Measurements from ENCODE around the gene TMEM181. TPM values are rescaled to one million over a fixed set of nuclear protein-coding genes. Genes with fewer than 3 reads are reported as not detected.

The TMEM181 gene
- total RNA-seq, 6 experiments from 2014 or later = 11.3 to 14.0 (median 12.5) TPM

GRCh38 chr6:158625881-158626305 is 66.0 kb downstream of the TMEM181 start:
- Histone ChIP-seq H3K27ac (no peak overlapping the region), H3K9me3 (no peaks in the 10 kb centered on the region), H3K4me1 (peaks cover 0 to 9% (median 2%) of the 10 kb centered on the region in 4 donors), H3K4me3 (no peak overlapping the region), H3K27me3 (no peaks in the 10 kb centered on the region), H3K36me3 (peaks cover 0 to 7% (median 1%) of the 10 kb centered on the region in 4 donors)
- intact Hi-C loops (cut with DNase I) = no loop called here
- WGBS (ENCODE audit: insufficient coverage, low coverage, low lambda C conversion rate, missing lambda C conversion rate) = 92% methylated on average over 4 of the region's 15 CpGs
- TF ChIP-seq POLR2A (IDR thresholded peaks at IDR 0.05) (no peak), CTCF (IDR thresholded peaks at IDR 0.05) (no peak)
- DNase-seq (no peak), ATAC-seq (no peak)

- TF ChIP-seq POLR2A (IDR thresholded peaks at IDR 0.05) = no peak
- no peak for TF ChIP-seq CTCF (IDR thresholded peaks at IDR 0.05)
- DNase-seq = no peak
Observed at GRCh38 chr6:158626360-158627167, 66.7 kb downstream of the TMEM181 start.

GRCh38 chr6:158627168-158627939 is 67.5 kb downstream of the TMEM181 start:
- H3K36me3 ChIP-seq = peaks cover 0 to 7% (median 1%) of the 10 kb centered on the region in 4 donors
- no peaks in the 10 kb centered on the region for H3K9me3 ChIP-seq
- intact Hi-C loops (cut with DNase I) = no loop called here
- peaks cover 0 to 16% (median 8%) of the 10 kb centered on the region in 4 donors for H3K4me1 ChIP-seq
- no peak overlapping the region for H3K27ac ChIP-seq
- H3K4me3 ChIP-seq = no peak overlapping the region
- DNase-seq = peak in 1 of 3 donors; percentile 37
- no peak for TF ChIP-seq CTCF (IDR thresholded peaks at IDR 0.05)
- TF ChIP-seq POLR2A (IDR thresholded peaks at IDR 0.05) = no peak
- ATAC-seq = no peak
- no peaks in the 10 kb centered on the region for H3K27me3 ChIP-seq
- 91% methylated on average over 7 of the region's 20 CpGs for WGBS (ENCODE audit: insufficient coverage, low coverage, low lambda C conversion rate, missing lambda C conversion rate)

More at GRCh38 chr6:158626360-158627167, 66.7 kb downstream of the TMEM181 start:
- intact Hi-C loops (cut with DNase I) = no loop called here
- no peaks in the 10 kb centered on the region for H3K27me3 ChIP-seq
- H3K4me3 ChIP-seq = no peak overlapping the region
- WGBS (ENCODE audit: insufficient coverage, low coverage, low lambda C conversion rate, missing lambda C conversion rate) = 91% methylated on average over 4 of the region's 6 CpGs
- peaks cover 0 to 15% (median 7%) of the 10 kb centered on the region in 4 donors for H3K4me1 ChIP-seq
- H3K36me3 ChIP-seq = peaks cover 0 to 7% (median 1%) of the 10 kb centered on the region in 4 donors
- H3K9me3 ChIP-seq = no peaks in the 10 kb centered on the region
- no peak overlapping the region for H3K27ac ChIP-seq
- no peak for ATAC-seq

- Histone ChIP-seq H3K27me3 (no peaks in the 10 kb centered on the region), H3K36me3 (peaks cover 0 to 7% (median 1%) of the 10 kb centered on the region in 4 donors), H3K4me1 (peaks cover 0 to 16% (median 8%) of the 10 kb centered on the region in 4 donors), H3K4me3 (no peak overlapping the region), H3K9me3 (no peaks in the 10 kb centered on the region), H3K27ac (no peak overlapping the region)
- ATAC-seq (no peak), DNase-seq (no peak)
- intact Hi-C loops (cut with DNase I) = no loop called here
- TF ChIP-seq POLR2A (IDR thresholded peaks at IDR 0.05) (no peak), CTCF (IDR thresholded peaks at IDR 0.05) (no peak)
- WGBS (ENCODE audit: insufficient coverage, low coverage, low lambda C conversion rate, missing lambda C conversion rate) = 95% methylated on average over 5 of the region's 9 CpGs
Observed at GRCh38 chr6:158627940-158628211, 68.0 kb downstream of the TMEM181 start.

All from right lobe of liver (tissue), 6 donors.